ENCODE data around the gene TRIAP1. TPM values are rescaled to one million over a fixed set of nuclear protein-coding genes. Genes with fewer than 3 reads are reported as not detected.
"Not testable (repeated sequence)": the region's sequence is repeated elsewhere in the genome, so short reads cannot be mapped to it uniquely, and the experiment has no call there.

TRIAP1 gene
- total RNA-seq, 5 donors from 2014 or later (not counting 1 experiment from before 2014, with no cell fraction given) = 15.9 to 24.0 (median 21.5) TPM

DNA sequence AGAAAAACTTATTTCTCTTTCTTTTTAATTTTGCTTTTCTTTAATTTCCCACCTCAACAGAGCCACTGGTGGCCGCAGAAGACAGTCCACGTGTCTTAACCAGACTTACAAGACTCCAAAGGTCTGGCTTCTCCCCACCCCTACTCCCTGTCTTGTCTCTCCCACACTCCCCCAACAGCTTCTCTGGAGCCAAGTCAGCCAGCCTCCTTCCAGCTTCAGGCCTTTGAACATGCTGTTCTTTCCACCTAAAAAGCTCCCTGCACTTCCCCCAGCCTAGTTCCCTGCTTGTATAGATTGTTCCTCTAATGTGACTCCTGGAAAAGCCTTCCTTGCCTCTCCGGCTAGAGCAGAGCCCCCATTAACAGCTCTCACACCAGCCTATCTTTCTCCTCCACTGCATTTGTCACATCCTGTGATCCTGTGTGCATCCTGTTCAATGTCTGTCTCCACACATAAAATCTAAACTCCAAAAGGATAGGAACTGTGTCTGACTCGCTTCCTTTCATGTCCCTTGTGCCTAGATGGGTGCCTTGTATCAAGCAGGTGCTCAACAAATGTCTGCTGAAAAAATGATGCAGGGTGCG lies 42.0 kb upstream of the TRIAP1 start:
- Histone ChIP-seq H3K27me3 (replicated peaks in 1 of 2; ENCODE audit: control insufficient read depth in 2 of 2, extremely low read depth in 1 of 2, insufficient read depth in 2 of 2, low read length in 1 of 2) (no peaks in the 10 kb centered on the region), H3K4me1 (ENCODE audit: control insufficient read depth in 1 of 2, extremely low read depth in 1 of 2, insufficient read depth in 2 of 2, low read length in 2 of 2) (no peaks in the 10 kb centered on the region), H3K9me3 (no peaks in the 10 kb centered on the region), H3K27ac (ENCODE audit: low read length) (no peak overlapping the region), H3K4me3 (ENCODE audit: control insufficient read depth in 1 of 2, extremely low read depth in 1 of 2, low read length in 1 of 2) (no peak overlapping the region), H3K36me3 (ENCODE audit: control insufficient read depth in 2 of 2, extremely low read depth in 1 of 2, insufficient read depth in 1 of 2, low read length in 1 of 2) (no peaks in the 10 kb centered on the region)
- no peak for ATAC-seq (replicated peaks in 1 of 4)
- Mint-ChIP-seq H3K27ac (no peak overlapping the region), H3K36me3 (no peaks in the 10 kb centered on the region), H3K27me3 (no peaks in the 10 kb centered on the region), H3K4me1 (no peaks in the 10 kb centered on the region), H3K4me3 (no peak overlapping the region), H3K9me3 (no peaks in the 10 kb centered on the region)
- WGBS (ENCODE audit: insufficient coverage) = 80% methylated on average over 5 of the region's 5 CpGs
- CTCF ChIA-PET = no interaction called here
- DNase-seq = no peak
- POLR2A ChIA-PET = no interaction called here

GRCh38 chr12:120487552-120487951 lies 41.4 kb upstream of the TRIAP1 start:
- POLR2A ChIA-PET; H3K27me3 Mint-ChIP-seq; H3K4me3 ChIP-seq (ENCODE audit: control insufficient read depth in 1 of 2, extremely low read depth in 1 of 2, low read length in 1 of 2); H3K4me3 Mint-ChIP-seq; H3K4me1 ChIP-seq (ENCODE audit: control insufficient read depth in 1 of 2, extremely low read depth in 1 of 2, insufficient read depth in 2 of 2, low read length in 2 of 2); H3K27ac Mint-ChIP-seq; H3K36me3 Mint-ChIP-seq; H3K27ac ChIP-seq (ENCODE audit: low read length); ATAC-seq (replicated peaks in 1 of 4); H3K9me3 Mint-ChIP-seq; H3K9me3 ChIP-seq; DNase-seq; H3K27me3 ChIP-seq (replicated peaks in 1 of 2; ENCODE audit: control insufficient read depth in 2 of 2, extremely low read depth in 1 of 2, insufficient read depth in 2 of 2, low read length in 1 of 2); H3K4me1 Mint-ChIP-seq; H3K36me3 ChIP-seq (ENCODE audit: control insufficient read depth in 2 of 2, extremely low read depth in 1 of 2, insufficient read depth in 1 of 2, low read length in 1 of 2): not testable (repeated sequence)
- CTCF ChIA-PET = interaction anchor here in 1 of 2 donors (0.7 kb wide), 1 partner anchor 71 kb away, joined by 3 read pairs; no protein-coding TSS in a partner anchor
- 97% methylated on average over 3 of the region's 7 CpGs for WGBS (ENCODE audit: insufficient coverage)

DNA sequence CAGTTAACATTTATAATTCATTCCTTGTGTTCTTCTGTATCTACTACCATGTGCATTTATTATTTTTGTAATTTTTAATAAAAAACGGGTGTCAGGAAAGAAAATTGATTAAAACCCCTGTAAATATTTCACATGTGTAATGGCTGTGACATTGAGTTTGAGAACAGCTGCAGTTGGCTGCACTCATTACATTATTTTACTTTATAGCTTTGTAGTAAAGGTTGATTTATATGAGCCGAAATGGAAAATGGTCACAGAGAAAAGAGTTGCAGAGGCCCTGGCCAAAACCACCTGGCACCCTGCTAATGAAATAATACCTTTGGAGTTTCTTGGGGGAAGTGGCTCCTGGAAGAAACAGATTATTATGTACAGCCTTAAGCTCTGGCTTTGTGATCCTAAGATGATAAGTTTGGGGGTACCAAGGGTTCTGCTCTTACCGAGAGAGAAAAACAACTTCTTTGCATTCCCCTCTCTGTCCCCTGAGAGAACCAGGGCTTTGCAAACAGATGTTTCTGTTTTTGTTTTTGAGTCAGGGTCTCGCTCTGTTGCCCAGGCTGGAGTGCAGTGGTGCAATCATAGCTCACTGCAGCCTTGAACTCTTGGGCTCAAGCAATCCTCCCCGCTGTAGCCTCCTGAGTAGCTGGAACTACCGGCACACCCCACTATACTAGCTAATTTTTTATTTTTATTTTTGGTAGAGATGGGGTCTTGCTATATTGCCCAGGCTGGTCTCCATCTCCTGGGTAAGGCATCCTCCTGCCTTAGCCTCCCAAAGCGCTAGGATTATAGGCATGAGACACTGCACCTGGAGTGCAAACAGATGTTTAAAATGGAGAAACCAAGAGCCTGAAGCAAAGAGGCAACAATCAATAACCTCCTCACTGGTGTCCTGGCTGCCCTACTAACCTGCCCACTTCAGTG lies 40.0 kb upstream of the TRIAP1 start:
- no peak overlapping the region for H3K4me3 Mint-ChIP-seq
- H3K9me3 ChIP-seq = no peaks in the 10 kb centered on the region
- H3K27ac Mint-ChIP-seq = no peak overlapping the region
- ChIA-PET POLR2A (no interaction called here), CTCF (no interaction called here)
- H3K4me3 ChIP-seq (ENCODE audit: control insufficient read depth in 1 of 2, extremely low read depth in 1 of 2, low read length in 1 of 2) = no peak overlapping the region
- H3K27ac ChIP-seq (ENCODE audit: low read length) = no peak overlapping the region
- no peaks in the 10 kb centered on the region for H3K9me3 Mint-ChIP-seq
- no peaks in the 10 kb centered on the region for H3K27me3 Mint-ChIP-seq
- peaks cover 0 to 2% of the 10 kb centered on the region in 2 donors for H3K36me3 ChIP-seq (ENCODE audit: control insufficient read depth in 2 of 2, extremely low read depth in 1 of 2, insufficient read depth in 1 of 2, low read length in 1 of 2)
- H3K4me1 ChIP-seq (ENCODE audit: control insufficient read depth in 1 of 2, extremely low read depth in 1 of 2, insufficient read depth in 2 of 2, low read length in 2 of 2) = peaks cover 0 to 10% of the 10 kb centered on the region in 2 experiments
- no peak for ATAC-seq (replicated peaks in 1 of 4)
- no peak for DNase-seq
- no peaks in the 10 kb centered on the region for H3K36me3 Mint-ChIP-seq
- H3K27me3 ChIP-seq (replicated peaks in 1 of 2; ENCODE audit: control insufficient read depth in 2 of 2, extremely low read depth in 1 of 2, insufficient read depth in 2 of 2, low read length in 1 of 2) = no peaks in the 10 kb centered on the region
- WGBS (ENCODE audit: insufficient coverage) = 100% methylated on average over 2 of the region's 7 CpGs
- peaks cover 0 to 5% (median 1%) of the 10 kb centered on the region in 3 donors for H3K4me1 Mint-ChIP-seq

GRCh38 chr12:120483621-120484020 lies 37.4 kb upstream of the TRIAP1 start:
- no peak overlapping the region for H3K4me3 Mint-ChIP-seq
- no peak for ATAC-seq (replicated peaks in 1 of 4)
- no peaks in the 10 kb centered on the region for H3K9me3 Mint-ChIP-seq
- Histone ChIP-seq H3K36me3 (ENCODE audit: control insufficient read depth in 2 of 2, extremely low read depth in 1 of 2, insufficient read depth in 1 of 2, low read length in 1 of 2) (peaks cover 0 to 2% of the 10 kb centered on the region in 2 donors), H3K4me1 (ENCODE audit: control insufficient read depth in 1 of 2, extremely low read depth in 1 of 2, insufficient read depth in 2 of 2, low read length in 2 of 2) (peaks cover 0 to 32% of the 10 kb centered on the region in 2 experiments), H3K9me3 (no peaks in the 10 kb centered on the region), H3K27ac (ENCODE audit: low read length) (no peak overlapping the region), H3K4me3 (ENCODE audit: control insufficient read depth in 1 of 2, extremely low read depth in 1 of 2, low read length in 1 of 2) (no peak overlapping the region), H3K27me3 (replicated peaks in 1 of 2; ENCODE audit: control insufficient read depth in 2 of 2, extremely low read depth in 1 of 2, insufficient read depth in 2 of 2, low read length in 1 of 2) (no peaks in the 10 kb centered on the region)
- POLR2A ChIA-PET = interaction anchor here in 1 of 2 donors (0.7 kb wide), 1 partner anchor 20 kb away, joined by 5 read pairs; no protein-coding TSS in a partner anchor
- WGBS (ENCODE audit: insufficient coverage) = 100% methylated on average over 1 of the region's 1 CpG
- CTCF ChIA-PET = interaction anchor here in 1 of 2 donors (0.6 to 1.1 kb wide), 3 partner anchors 15 to 864 kb away, joined by 3 to 8 read pairs (median 5); partner anchors contain the start of gene SRSF9
- H3K27me3 Mint-ChIP-seq = no peaks in the 10 kb centered on the region
- peaks cover 13 to 22% (median 14%) of the 10 kb centered on the region in 3 donors for H3K4me1 Mint-ChIP-seq
- DNase-seq = no peak
- H3K27ac Mint-ChIP-seq = no peak overlapping the region
- no peaks in the 10 kb centered on the region for H3K36me3 Mint-ChIP-seq

GRCh38 chr12:120481022-120481767 lies 35.0 kb upstream of the TRIAP1 start:
- peak overlapping the region in 1 of 3 donors; percentile 24 for H3K4me3 Mint-ChIP-seq
- H3K27me3 Mint-ChIP-seq = no peaks in the 10 kb centered on the region
- ATAC-seq (replicated peaks in 1 of 4) (peak; percentile 27 to 72 (median 58)), DNase-seq (peak in 2 of 35 experiments; percentile 14 to 61)
- H3K27ac ChIP-seq (ENCODE audit: low read length) = peak overlapping the region; percentile 62
- H3K9me3 Mint-ChIP-seq = no peaks in the 10 kb centered on the region
- CTCF ChIA-PET = interaction anchor here (0.5 to 0.7 kb wide), 3 partner anchors 23 to 65 kb away, joined by 3 to 6 read pairs (median 3); no protein-coding TSS in a partner anchor
- peak overlapping the region; percentile 48 to 74 for H3K27ac Mint-ChIP-seq
- 64% methylated on average over 3 of the region's 9 CpGs for WGBS (ENCODE audit: insufficient coverage)
- no peak overlapping the region for H3K4me3 ChIP-seq (ENCODE audit: control insufficient read depth in 1 of 2, extremely low read depth in 1 of 2, low read length in 1 of 2)
- POLR2A ChIA-PET = interaction anchor here in 1 of 2 donors (0.7 kb wide), 1 partner anchor 18 kb away, joined by 3 read pairs; no protein-coding TSS in a partner anchor
- H3K4me1 ChIP-seq (ENCODE audit: control insufficient read depth in 1 of 2, extremely low read depth in 1 of 2, insufficient read depth in 2 of 2, low read length in 2 of 2) = peaks cover 0 to 32% of the 10 kb centered on the region in 2 experiments
- H3K9me3 ChIP-seq = no peaks in the 10 kb centered on the region
- no peaks in the 10 kb centered on the region for H3K36me3 Mint-ChIP-seq
- no peaks in the 10 kb centered on the region for H3K27me3 ChIP-seq (replicated peaks in 1 of 2; ENCODE audit: control insufficient read depth in 2 of 2, extremely low read depth in 1 of 2, insufficient read depth in 2 of 2, low read length in 1 of 2)
- peaks cover 13 to 24% (median 14%) of the 10 kb centered on the region in 3 donors for H3K4me1 Mint-ChIP-seq
- peaks cover 0 to 2% of the 10 kb centered on the region in 2 donors for H3K36me3 ChIP-seq (ENCODE audit: control insufficient read depth in 2 of 2, extremely low read depth in 1 of 2, insufficient read depth in 1 of 2, low read length in 1 of 2)

DNA sequence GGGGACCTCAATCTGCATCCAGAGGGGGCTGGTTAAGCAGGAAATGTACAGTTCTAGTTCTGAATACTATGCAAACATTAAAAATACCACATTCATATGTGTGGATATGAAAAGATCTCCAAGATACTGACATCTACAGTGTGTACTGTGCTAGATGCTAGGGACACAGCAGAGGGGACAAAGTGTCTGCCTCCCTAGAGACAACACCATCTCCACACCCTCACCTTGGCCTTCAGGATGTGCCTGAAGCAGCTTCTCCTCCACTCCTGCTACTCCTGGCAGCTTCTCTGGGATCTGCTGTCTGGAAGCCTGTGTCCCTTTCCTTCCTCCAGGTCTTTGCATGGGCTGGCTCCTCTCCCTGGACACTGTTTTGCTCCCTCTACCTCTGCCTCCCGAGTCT lies 34.0 kb upstream of the TRIAP1 start:
- H3K27me3 Mint-ChIP-seq = no peaks in the 10 kb centered on the region
- H3K27ac ChIP-seq (ENCODE audit: low read length) = peak overlapping the region; percentile 62
- POLR2A ChIA-PET = interaction anchor here in 1 of 2 donors (0.7 kb wide), 1 partner anchor 19 kb away, joined by 3 read pairs; no protein-coding TSS in a partner anchor

More for the DNA sequence above, 34.0 kb upstream of the TRIAP1 start:
- H3K36me3 Mint-ChIP-seq = no peaks in the 10 kb centered on the region
- WGBS (ENCODE audit: insufficient coverage) = 71% methylated on average over 1 of the region's 1 CpG
- H3K9me3 Mint-ChIP-seq = no peaks in the 10 kb centered on the region
- H3K4me3 Mint-ChIP-seq = no peak overlapping the region
- Histone ChIP-seq H3K9me3 (no peaks in the 10 kb centered on the region), H3K36me3 (ENCODE audit: control insufficient read depth in 2 of 2, extremely low read depth in 1 of 2, insufficient read depth in 1 of 2, low read length in 1 of 2) (peaks cover 0 to 2% of the 10 kb centered on the region in 2 donors), H3K4me1 (ENCODE audit: control insufficient read depth in 1 of 2, extremely low read depth in 1 of 2, insufficient read depth in 2 of 2, low read length in 2 of 2) (peaks cover 0 to 32% of the 10 kb centered on the region in 2 experiments), H3K27me3 (replicated peaks in 1 of 2; ENCODE audit: control insufficient read depth in 2 of 2, extremely low read depth in 1 of 2, insufficient read depth in 2 of 2, low read length in 1 of 2) (no peaks in the 10 kb centered on the region), H3K4me3 (ENCODE audit: control insufficient read depth in 1 of 2, extremely low read depth in 1 of 2, low read length in 1 of 2) (no peak overlapping the region)
- ATAC-seq (replicated peaks in 1 of 4) = no peak
- peak overlapping the region; percentile 64 to 65 for H3K27ac Mint-ChIP-seq
- DNase-seq = no peak
- CTCF ChIA-PET = no interaction called here
- peaks cover 13 to 27% (median 14%) of the 10 kb centered on the region in 3 donors for H3K4me1 Mint-ChIP-seq

All from T-cell (primary cell).